NCI-H82 treated with DMSO at 0.1 percent for 48 hours (cell line): ENCODE results near the gene NT5C1B.

ENCODE experiments used
- DNase-seq: peaks from one replicate; lab custom pipeline; 2025; ENCODE audit not compliant: unreplicated experiment; lab: John Stamatoyannopoulos, UW

NT5C1B gene

DNA sequence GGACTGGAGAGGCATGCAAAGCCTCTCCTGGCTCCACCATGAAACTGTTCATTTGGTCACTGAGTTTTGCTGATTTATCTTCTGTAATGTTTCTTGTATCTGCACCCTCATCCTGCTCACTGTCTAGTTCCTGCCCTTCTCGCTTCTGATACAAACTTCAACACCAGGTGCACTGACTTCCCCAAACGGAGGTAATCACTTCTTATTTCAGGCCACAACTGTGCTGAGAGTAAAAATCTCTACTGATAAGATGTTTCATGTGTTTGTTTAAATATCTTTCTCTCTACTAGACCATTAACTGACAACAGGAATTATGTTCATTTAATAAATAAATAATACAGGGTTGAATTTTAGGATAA is 10.9 kb upstream of the NT5C1B start:
- DNase-seq, result no peak

- no peak for DNase-seq
Measured at GRCh38 chr2:18599509-18600254, 10.3 kb upstream of the NT5C1B start.

DNA sequence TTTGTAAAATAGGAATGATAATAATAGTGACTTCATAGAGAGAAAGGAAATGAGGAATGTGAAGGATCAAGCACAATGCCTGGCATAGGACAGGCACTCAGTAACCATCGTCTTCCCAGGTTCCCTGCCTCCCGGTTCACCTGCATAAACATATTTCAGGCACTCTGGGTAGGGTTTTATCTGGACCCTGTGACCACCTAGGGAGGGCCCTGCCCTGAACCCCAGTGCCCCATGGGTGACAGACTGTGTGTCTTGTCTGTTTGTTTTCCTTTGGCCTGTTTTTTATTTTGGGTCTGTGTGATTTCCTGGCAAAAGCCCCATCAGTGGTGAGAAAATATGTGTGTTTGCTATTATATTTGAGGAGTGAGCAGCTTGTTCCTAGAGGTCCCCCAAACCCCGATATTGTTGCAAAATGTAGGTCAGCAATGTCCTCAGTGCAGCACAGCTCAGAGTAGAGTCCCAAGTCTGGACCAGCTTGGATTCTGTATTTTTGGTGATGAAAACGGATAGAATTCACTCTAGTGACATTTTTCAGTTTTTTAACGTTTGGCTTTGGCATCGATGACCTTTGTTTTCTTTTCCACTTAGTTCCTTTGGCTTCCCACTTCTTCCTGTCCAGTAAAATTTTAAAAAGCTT is 9.6 kb upstream of the NT5C1B start:
- no peak for DNase-seq

- DNase-seq, result no peak
Measured at GRCh38 chr2:18597618-18598017, 8.2 kb upstream of the NT5C1B start.

DNA sequence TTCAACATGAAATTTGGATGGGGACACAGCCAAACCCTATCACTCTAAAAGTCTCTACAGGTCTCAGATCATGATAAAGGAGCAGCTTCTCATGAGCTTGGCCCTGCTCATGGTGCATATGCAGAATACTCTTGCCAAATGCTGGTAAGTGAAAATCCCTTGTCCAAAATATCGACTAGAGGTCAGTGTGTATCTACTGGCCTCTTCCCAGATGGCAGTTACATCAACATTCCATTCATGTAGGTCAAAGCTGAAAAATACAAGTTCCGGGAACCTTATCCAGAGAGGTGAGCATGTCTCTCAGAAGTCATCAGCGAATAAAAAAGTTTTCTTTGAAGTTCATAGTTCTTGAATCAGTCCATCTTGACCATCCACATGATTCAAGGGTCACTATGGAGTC is 7.6 kb upstream of the NT5C1B start:
- no peak for DNase-seq

DNA sequence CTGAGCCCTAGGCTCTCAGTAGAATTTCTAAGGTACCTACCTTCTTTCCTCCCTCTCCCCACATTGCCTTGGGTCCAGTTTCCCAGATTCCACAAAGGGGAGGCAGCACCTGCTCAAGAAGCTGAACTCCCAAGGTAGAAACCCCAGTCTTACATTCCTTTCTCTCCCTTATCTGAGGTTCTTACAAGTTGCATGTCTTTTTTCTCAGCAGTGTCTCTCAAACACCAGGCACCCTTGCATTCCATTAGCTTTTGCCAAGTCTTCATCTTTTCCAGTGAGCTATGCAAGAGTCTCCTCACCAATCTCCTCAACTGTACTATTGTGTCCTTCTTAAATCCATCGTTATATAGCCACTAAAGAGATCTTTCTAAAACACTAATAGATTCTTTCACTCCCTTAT is 4.1 kb upstream of the NT5C1B start:
- no peak for DNase-seq

GRCh38 chr2:18592372-18592771 is 3.0 kb upstream of the NT5C1B start:
- DNase-seq, result no peak

- DNase-seq, result no peak
Measured at GRCh38 chr2:18588802-18589201, 567 bp downstream of the NT5C1B start.

DNA sequence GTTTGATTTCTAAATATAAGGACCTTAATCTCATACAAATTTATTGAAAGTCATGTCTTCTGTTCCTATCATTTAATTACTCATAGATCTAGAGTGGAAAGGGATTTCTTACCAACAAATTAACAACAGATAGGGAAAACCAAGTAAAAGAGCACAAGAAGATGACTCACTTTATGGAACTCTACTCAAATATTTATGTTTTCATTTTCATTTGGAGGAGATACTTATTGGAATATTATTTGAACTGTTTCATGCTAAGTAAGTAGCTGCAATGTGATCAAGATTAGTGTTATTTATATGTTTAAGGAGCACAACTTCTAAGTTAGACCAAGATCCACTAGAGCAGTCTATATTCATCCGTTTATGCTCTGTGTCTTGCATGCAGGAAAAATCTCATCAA is 1.3 kb downstream of the NT5C1B start:
- DNase-seq, result no peak

DNA sequence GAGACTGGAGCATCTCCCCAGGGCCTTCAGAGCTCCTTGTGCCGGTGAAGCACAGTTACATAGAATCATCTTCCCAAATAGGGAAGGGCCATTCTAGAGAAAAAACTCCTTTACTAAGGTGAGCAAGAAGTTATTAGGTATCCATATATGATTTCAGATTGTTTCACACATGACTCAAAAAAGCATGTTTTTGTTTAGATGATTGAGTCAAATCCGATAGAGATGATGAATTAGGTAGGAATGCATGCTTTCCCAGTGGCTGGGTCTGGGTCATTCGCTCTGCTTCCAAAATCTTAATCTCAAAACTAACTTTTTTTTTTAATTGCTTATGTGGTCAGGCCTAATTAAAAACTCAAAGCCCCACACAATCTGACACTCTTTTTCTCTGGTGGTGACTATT is 3.8 kb downstream of the NT5C1B start:
- DNase-seq, result no peak

DNA sequence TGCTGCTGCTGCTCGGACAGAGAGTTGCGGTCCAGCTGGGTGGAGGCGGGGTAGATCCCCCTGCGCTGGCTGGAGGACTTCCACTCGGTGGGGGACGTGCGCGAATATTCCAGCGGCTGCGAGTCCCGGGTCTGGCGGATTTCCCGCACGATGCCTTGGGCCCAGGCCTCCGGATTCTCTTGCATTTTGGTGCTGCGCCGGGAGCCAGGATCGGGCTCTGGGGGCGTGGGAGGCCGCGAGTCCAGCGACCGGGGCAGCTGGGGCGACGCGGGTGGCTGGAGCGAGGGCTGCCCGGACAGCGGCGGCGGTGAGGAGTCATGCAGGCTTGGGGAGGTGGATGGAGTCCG is 4.8 kb downstream of the NT5C1B start:
- DNase-seq, result no peak

DNA sequence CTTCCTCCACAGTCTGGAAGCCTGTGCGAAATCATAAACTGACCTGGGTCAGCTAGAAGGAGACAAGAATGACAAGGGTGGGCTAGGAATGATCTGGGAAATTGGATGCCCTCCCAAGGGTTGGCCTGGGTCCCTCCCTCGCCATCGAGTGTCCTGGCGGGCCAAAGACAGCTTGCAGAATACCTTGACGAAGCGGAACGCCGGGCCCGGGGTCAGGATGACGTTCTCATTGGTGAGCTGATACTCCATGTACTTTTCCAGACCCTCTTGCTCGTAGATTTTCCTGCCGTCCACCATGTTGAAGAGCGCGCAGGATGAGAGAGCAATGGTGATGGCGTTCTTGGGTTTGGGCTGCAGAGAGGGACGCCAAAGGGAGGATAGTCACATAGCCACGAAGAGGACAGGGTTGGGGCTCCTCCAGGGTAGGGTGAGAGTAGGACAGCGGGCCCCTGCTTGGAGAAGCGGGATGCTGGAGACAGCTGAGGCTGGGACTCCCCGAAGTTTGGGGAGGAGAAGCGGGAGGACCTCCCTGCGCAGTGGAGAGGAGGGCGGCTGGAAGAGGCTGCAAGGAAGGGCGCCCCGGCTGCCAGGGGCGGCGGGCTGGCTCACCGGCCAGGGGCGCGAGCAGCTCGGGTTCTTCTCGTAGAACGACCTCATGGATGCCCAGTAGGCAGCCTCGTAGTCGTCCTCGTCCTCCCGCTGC is 5.3 kb downstream of the NT5C1B start:
- DNase-seq, result no peak

DNA sequence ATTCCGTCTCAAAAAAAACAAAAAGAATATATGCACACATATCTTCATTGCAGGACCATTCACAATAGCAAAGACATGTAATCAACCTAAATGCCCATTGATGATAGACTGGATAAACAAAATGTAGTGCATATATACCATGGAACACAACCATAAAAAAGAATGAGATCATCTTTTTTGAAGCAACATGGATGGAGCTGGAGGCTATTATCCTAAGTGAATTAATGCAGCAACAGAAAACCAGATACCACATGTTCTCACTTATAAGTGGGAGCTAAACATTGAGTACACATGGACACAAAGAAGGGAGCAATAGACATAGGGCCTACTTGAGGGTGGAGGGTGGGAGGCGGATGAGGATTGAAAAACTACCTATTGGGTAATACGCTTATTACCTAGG is 8.8 kb downstream of the NT5C1B start:
- no peak for DNase-seq

DNA sequence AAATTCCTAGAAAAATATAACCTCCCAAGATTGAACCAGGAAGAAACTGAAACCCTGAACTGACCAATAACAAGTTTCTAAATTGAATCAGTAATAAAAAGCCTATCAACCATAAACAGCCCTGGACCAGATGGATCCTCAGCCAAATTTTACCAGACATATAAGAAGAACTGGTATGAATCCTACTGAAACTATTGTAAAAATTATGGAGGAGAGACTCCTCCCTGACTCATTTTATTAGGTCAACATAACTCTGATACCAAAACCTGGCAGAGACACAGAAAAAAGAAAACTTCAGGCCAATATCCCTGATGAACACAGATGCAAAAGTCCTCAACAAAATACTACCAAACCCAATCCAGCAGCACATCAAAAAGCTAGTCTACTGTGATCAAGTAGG is 11.3 kb downstream of the NT5C1B start:
- DNase-seq, result no peak

GRCh38 chr2:18566145-18566769 is 23.1 kb downstream of the NT5C1B start:
- DNase-seq, result no peak

DNA sequence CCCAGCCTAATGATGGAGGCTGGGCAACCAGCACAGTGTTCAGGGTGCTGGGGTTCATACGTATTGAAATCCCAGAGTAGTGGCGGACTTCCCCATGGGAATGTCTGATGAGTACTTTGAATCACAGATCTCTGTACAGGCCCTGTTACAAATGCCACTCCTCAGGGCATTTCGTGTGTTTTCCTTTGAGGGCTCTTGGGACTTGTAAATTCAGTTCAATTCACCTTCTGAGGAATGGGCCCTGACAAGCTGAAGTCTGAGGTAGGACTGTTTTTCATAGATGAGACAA is 28.6 kb downstream of the NT5C1B start:
- no peak for DNase-seq

GRCh38 chr2:18560031-18560796 is 29.2 kb downstream of the NT5C1B start, which contains the start of gene RDH14:
RDH14 (minus strand) TSS chr2:18560653; CDS start chr2:18560572, 81 bp downstream.
- DNase-seq, result peak; percentile 89

DNA sequence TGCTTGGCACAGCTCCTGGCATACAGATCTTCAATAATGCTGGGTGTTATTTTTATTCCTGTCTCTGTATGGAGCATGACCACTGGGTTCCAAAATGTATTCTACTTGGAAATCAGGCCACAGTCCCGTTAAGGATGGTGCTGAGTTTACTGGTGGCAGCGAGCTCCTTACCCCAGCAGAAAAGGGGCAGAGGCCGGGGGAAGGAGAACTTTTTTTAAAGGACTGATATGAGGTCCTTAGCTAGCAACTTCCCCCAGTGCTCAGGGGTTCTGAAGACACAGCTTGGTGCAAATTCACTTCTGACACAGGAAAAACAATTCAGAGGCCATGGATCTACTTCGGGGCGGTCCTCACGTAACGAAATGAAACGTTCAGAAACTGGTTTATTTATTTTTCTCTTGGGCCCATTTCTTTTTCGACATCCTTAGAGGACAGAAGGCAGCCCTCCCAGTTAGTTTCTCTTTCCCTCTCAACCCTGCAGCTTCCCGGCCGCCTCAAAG is 29.8 kb downstream of the NT5C1B start:
- DNase-seq, result no peak

DNA sequence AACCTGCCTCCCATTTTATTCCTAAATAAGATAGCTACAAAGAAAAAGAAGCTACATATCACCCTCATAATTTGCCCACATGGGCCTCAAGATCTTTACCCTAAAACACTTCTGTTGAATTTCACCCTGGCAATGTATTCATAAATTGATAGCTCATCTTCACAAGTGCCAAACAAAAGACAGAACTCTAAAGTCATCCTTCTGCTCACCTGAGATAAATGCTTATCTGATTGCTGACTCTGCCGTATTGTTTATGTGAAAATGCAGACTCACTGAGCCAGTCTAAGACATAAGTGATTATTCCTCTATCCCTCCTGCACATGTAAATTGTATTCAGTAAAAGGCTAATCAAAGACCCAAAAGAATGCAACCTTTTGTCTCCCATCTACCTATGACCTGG is 30.9 kb downstream of the NT5C1B start:
- no peak for DNase-seq

GRCh38 chr2:18557121-18557520 is 32.2 kb downstream of the NT5C1B start:
- DNase-seq, result no peak

DNA sequence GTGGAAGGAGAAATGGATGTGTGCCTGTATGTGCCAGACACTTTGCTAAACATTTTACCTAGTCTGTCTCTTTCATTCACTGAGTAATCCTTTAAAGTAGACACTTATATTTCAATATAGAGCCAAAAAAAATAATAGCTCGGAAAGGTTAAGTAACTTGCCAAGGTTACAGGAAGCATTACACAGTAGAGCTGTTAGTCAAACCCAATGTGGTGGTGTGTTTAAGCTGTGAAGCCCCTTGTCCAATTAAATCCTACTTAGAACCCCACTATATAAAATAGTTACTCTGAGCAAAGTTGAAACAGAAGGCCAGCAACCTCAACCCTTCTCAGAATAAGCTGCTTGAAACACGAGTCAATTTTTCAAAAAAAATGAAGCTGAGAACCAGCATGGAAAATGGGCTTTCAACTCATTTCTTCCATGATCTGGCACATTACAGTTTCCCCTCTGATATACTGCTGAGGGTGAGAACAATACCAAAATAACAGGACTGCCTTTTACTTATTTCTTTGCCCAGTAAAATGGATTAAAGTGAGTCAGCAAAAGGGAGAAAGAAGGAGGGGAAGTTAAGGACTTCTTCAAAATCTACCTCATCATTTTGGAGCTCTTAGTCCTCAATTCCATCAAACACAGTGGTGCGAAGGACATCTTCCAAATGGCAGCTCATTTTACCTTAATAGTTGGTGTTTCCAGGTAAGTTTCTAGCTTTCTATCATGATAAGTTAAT is 36.9 kb downstream of the NT5C1B start:
- DNase-seq, result no peak
